Aorta (tissue), 5 donors: Measurements from ENCODE around the gene TFEB. TPM values are rescaled to one million over a fixed set of nuclear protein-coding genes. Genes with fewer than 3 reads are reported as not detected.
A peak's percentile ranks its signal among the peaks of the same experiment; 100 is the strongest.

Source experiments
- ATAC-seq: fragments of 200-7000 bp; cut with Tn5 transposase; one replicate; pipeline ENCODE4 v1.9.1; 2022; ENCODE audit warnings: moderate library complexity; ENCODE audit not compliant: low FRiP score
- DNase-seq, 2 donors: peaks; one replicate each; pipeline ENCODE4 v3.0.0-alpha.2; 2020
- H3K27ac ChIP-seq, 2 donors: one replicate each; pipeline ENCODE4 v1.5.1; 2013; ENCODE audit warnings: low read length in 2 of 2, mild to moderate bottlenecking in 2 of 2, moderate library complexity in 2 of 2, control low read depth in 1 of 2, inconsistent platforms in 1 of 2, low read depth in 1 of 2
- H3K27me3 ChIP-seq, 2 donors: one replicate each; pipeline ENCODE4 v1.6.1; 2013; ENCODE audit warnings: control low read depth in 1 of 2, low read length in 1 of 2, mild to moderate bottlenecking in 1 of 2, moderate library complexity in 1 of 2; ENCODE audit not compliant: insufficient read depth in 2 of 2, control insufficient read depth in 1 of 2
- H3K36me3 ChIP-seq, 2 donors: one replicate each; pipeline ENCODE4 v1.6.1; 2013; ENCODE audit warnings: control low read depth in 1 of 2, low read length in 1 of 2, mild to moderate bottlenecking in 1 of 2; ENCODE audit not compliant: insufficient read depth in 2 of 2, control insufficient read depth in 1 of 2
- H3K4me1 ChIP-seq, 2 donors: one replicate each; pipeline ENCODE4 v1.6.1; 2013; ENCODE audit warnings: low read length in 2 of 2, control low read depth in 1 of 2, mild to moderate bottlenecking in 1 of 2, moderate library complexity in 1 of 2; ENCODE audit not compliant: insufficient read depth in 2 of 2, control insufficient read depth in 1 of 2
- H3K4me3 ChIP-seq, 2 donors: one replicate each; pipeline ENCODE4 v1.5.1; 2013; ENCODE audit warnings: low read length in 2 of 2, control low read depth in 1 of 2, mild to moderate bottlenecking in 1 of 2
- H3K9me3 ChIP-seq: one replicate; pipeline ENCODE4 v1.6.1; 2013; ENCODE audit warnings: mild to moderate bottlenecking, low read length; ENCODE audit not compliant: control insufficient read depth
- WGBS, 2 donors: extraction: QIAGEN DNeasy Blood & Tissue Kit; methylation state at CpG; one replicate each; pipeline ENCODE4 v1.1.7; 2013; 5-methylcytosine and 5-hydroxymethylcytosine counted together
- intact Hi-C, 2 donors: fragments of 100-400 bp; cut with DNase I; formaldehyde crosslinking; loops; one replicate each; pipeline versions ENCODE4 v1.14.2 to v1.15.0; 2022
- long read RNA-seq, 2 donors: library from polyadenylated mRNA; unstranded; transcript quantifications; one replicate each; pipeline ENCODE4 v2.0.0, GENCODE V29; 2020 to 2021
- polyA plus RNA-seq, 2 donors: library from polyadenylated mRNA; stranded (reverse); fragments of 200-250 nt; gene quantifications; one replicate each; pipeline ENCODE4 v1.2.3, GENCODE V29; 2013
- total RNA-seq, 2 donors: library from RNA; stranded (reverse); fragmentation: NEBNext Ultra II Directional; extraction: Animal tissue kit (Norgen Biotek cat#: 25700); gene quantifications; one replicate each; pipeline ENCODE4 v1.2.1, GENCODE V29; 2021
- donor health status: healthy with polysubstance abuse.
- donor health status: Bipolar disorder and iron deficiency.
- donor health status: DM: no; HTN: no; CAD: no.
- donor health status: DM: no; HTN: no; CAD: no.
- donor health status: DM: yes; HTN: yes; CAD: no.

TFEB gene
- total RNA-seq (10 to 100 TPM; 22.2 to 32.1 TPM), polyA plus RNA-seq (10 to 100 TPM in 1 of 2 donors, 1 to 10 TPM in 1; 7.3 to 20.9 TPM)
- long read RNA-seq, donor 1, transcript TFEB-204 (9 exons, 2,331 nt) = major isoform, 9 of 19 reads
- long read RNA-seq, donor 1, partial matches to known transcripts = 0 of 19 reads
- long read RNA-seq, donor 1, other reads (novel, unspliced or antisense) = 10 of 19 reads
- long read RNA-seq, donor 2, transcript TFEB-204 (9 exons, 2,331 nt) = major isoform, 14 of 26 reads
- long read RNA-seq, donor 2, partial matches to known transcripts = 7 of 26 reads
- long read RNA-seq, donor 2, other reads (novel, unspliced or antisense) = 4 of 26 reads

- peak within 1 kb of the TSS; percentile 54 to 87 for H3K4me3 ChIP-seq
- H3K4me1 ChIP-seq = no peaks in the 10 kb centered on the region
- no peaks in the 10 kb centered on the region for H3K36me3 ChIP-seq
- ATAC-seq (peak; percentile 92), DNase-seq (peak; percentile 97 to 99)
- intact Hi-C loops = loop anchor here in 1 of 2 donors (1.0 to 2.0 kb wide), 2 partner anchors 29 to 45 kb away; partner anchors contain the start of gene PRICKLE4
- no peaks in the 10 kb centered on the region for H3K27me3 ChIP-seq
- WGBS, 2 donors = 7 to 8% methylated on average over 50 of the region's 50 CpGs
- peak within 1 kb of the TSS; percentile 46 to 87 for H3K27ac ChIP-seq
- H3K9me3 ChIP-seq = no peaks in the 10 kb centered on the region
Measured at GRCh38 chr6:41735427-41736185, at the start of gene TFEB. TSS of gene TFEB (minus strand) at chr6:41735608. CDS start at chr6:41691213, 44,395 bp downstream.

DNA sequence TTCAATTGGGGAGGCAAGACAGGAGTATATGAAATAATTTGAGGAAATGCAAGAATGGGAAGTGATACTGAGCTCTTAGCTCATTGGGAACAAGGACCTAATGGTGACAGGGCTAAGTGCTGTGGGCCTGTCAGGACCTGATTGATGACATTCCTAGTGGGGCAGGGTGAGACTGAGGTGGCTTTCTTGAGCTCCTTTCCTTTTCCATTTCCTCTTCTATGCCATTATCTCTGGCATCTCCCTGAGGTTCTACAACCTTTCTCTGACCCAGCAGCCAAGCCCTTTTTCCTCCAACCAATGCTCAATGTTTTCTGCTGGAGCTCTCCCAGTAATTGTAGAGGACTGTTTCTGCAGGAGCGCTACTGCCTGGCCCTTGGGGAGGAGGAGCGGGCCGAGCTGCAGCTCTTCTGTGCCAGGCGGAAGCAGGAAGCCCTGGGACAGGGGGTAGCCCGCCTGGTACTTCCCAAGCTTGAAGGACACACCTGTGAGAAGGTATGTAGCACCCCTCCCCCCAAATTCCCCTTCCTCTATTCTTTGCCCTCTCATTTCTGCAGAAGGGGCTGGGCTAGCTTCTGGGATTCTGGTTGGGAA, 49.3 kb upstream of the TFEB start:
- WGBS, 2 donors = 82 to 83% methylated on average over 5 of the region's 5 CpGs
- Histone ChIP-seq H3K4me3 (no peak overlapping the region), H3K27me3 (no peaks in the 10 kb centered on the region), H3K27ac (no peak overlapping the region), H3K9me3 (no peaks in the 10 kb centered on the region), H3K36me3 (no peaks in the 10 kb centered on the region), H3K4me1 (no peaks in the 10 kb centered on the region)
- DNase-seq (no peak), ATAC-seq (no peak)
- intact Hi-C loops = loop anchor here (5.0 to 10.0 kb wide), 4 partner anchors 110 to 780 kb away; partner anchors contain the start of genes UBR2 (in 1 of the 2) and USP49 (in 1 of the 2)

GRCh38 chr6:41783106-41783780, 47.8 kb upstream of the TFEB start:
- 80 to 81% methylated on average over 6 of the region's 6 CpGs for WGBS, 2 donors
- Histone ChIP-seq H3K4me1 (no peaks in the 10 kb centered on the region), H3K4me3 (no peak overlapping the region), H3K9me3 (no peaks in the 10 kb centered on the region), H3K27ac (no peak overlapping the region), H3K36me3 (no peaks in the 10 kb centered on the region), H3K27me3 (no peaks in the 10 kb centered on the region)
- ATAC-seq (no peak), DNase-seq (no peak)
- intact Hi-C loops = loop anchor here (5.0 to 10.0 kb wide), 4 partner anchors 112 to 782 kb away; partner anchors contain the start of genes UBR2 (in 1 of the 2) and USP49 (in 1 of the 2)

DNA sequence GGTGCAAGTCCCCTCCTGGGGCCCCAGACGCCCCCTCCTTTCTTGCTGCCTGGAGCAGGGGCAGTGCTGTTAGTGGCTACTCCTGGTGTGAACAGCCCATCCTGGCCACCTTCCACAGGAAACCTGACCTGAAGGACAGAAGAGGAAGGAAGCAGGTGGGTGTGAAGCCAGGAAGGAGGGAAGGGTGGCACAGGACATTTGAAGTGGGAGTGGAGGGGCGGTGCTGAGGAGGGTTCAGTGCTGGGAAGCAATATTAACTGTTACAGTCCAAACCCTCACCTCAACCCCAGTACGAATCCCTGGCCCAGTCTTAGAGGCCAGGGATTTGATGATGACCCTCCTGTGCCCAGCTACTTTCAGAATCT, 45.9 kb upstream of the TFEB start:
- 10 to 13% methylated on average over 3 of the region's 3 CpGs for WGBS, 2 donors
- Histone ChIP-seq H3K27me3 (no peaks in the 10 kb centered on the region), H3K4me1 (no peaks in the 10 kb centered on the region), H3K9me3 (no peaks in the 10 kb centered on the region), H3K4me3 (no peak overlapping the region), H3K27ac (no peak overlapping the region), H3K36me3 (no peaks in the 10 kb centered on the region)
- ATAC-seq (no peak), DNase-seq (no peak)
- intact Hi-C loops = loop anchor here (2.0 to 10.0 kb wide), 6 partner anchors 47 to 783 kb away; partner anchors contain the start of genes TFEB (in 1 of the 2), UBR2 (in 1 of the 2) and USP49 (in 1 of the 2)

DNA sequence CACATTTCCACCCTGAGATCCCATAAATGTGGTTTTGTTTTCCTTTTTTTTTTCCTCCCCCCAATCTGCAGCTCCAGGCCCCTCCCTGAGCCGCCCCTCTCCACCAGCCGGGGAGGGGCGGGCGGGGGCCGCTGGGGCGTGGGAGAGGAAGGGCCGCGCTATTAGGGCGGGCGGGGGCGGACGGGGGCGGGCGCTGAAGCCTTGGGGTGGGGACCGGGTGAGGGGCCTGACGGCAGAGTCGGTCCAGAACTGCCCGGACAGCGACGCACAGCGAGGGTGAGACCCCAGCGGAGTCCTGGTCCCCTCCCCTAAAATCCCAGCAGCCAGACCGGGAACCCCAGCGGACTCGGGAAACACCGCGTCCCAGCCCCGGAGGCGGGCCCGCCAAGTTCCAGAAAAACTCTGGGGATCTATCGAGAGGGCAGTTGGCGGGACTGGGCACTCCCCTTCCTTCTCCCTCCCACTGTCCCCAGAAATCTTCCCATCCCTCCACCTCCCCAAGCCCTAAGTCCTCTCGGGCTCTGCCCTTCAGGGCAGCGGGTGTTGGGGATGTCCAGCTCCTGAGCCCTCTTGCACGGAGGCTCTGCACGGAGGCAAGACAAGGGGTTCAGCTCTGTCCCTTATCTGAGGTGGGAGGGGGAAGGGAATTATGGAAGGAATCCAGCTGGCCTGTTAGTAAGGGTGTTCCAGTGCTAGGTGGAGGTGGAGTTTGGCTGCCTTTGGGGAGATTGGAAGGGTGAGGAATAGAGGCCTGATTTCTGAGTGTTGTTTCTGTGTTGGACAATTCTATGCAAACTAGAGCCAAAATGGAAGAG, 45.4 kb upstream of the TFEB start, which contains the start of gene PRICKLE4:
PRICKLE4 (plus strand) TSS at position 232 of the 815 bp plus-strand sequence. CDS start 2,692 bp downstream, outside the sequence.
- Histone ChIP-seq H3K27ac (peak within 1 kb of the TSS in 1 of 2 donors; percentile 62), H3K4me1 (no peaks in the 10 kb centered on the region), H3K9me3 (no peaks in the 10 kb centered on the region), H3K27me3 (no peaks in the 10 kb centered on the region), H3K4me3 (peak within 1 kb of the TSS; percentile 71 to 85), H3K36me3 (no peaks in the 10 kb centered on the region)
- 1% methylated on average over 14 to 36 of the region's 36 CpGs for WGBS, 2 donors
- ATAC-seq (peak; percentile 68), DNase-seq (peak; percentile 68 to 81)
- intact Hi-C loops = loop anchor here (2.0 to 10.0 kb wide), 6 partner anchors 46 to 784 kb away; partner anchors contain the start of genes TFEB (in 1 of the 2), UBR2 (in 1 of the 2) and USP49 (in 1 of the 2)

DNA sequence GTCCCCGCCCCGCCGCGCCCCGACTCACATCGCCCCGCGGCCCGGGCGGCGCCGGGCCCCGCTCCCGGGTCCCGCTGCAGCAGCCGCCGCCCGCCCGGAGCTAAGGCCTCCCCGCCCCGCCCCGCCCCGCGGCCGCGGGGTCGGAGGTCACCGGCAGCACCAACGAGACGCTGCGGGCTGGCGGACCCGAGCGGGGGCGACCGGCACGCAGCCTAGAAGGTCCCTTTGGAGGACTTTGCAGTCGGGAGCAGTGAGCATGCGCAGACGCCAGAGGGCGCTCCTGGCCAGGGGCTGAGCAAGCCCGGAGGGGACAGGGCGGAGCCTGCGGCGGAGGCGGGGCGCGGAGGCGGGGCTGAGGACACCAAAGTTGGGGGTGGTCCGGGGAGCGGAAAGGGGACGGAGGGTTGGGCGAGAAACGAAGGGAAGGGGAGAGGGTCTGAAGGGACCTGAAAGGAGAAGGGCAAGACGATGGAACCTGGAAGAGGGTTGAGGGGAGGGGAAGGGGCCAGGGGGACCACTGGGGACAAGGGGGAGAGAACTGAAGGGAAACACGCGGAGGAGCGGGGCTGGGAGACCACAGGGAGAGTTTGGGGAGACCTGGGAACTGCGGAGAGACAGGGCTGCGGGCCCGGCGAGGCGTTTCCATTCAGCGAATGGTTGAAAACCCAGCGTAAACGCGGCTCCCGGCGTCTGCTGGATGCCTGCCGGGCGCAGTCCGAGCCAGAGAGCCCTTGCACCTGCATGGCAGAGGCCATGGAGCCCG, 44.6 kb upstream of the TFEB start, which contains the start of gene FRS3:
FRS3 (minus strand) TSS at position 113 of the 763 bp plus-strand sequence. CDS start 2,913 bp downstream, outside the sequence.
- H3K36me3 ChIP-seq = peaks cover 0 to 2% of the 10 kb centered on the region in 2 donors
- WGBS, 2 donors = 0% methylated on average over 46 to 73 of the region's 73 CpGs
- no peaks in the 10 kb centered on the region for H3K4me1 ChIP-seq
- intact Hi-C loops = loop anchor here (2.0 to 10.0 kb wide), 7 partner anchors 45 to 785 kb away; partner anchors contain the start of genes TFEB (in 1 of the 2), UBR2 (in 1 of the 2) and USP49 (in 1 of the 2)
- ATAC-seq (peak; percentile 98), DNase-seq (peak; percentile 99 to 100)
- no peaks in the 10 kb centered on the region for H3K9me3 ChIP-seq
- peak within 1 kb of the TSS; percentile 71 to 85 for H3K4me3 ChIP-seq
- peak within 1 kb of the TSS in 1 of 2 donors; percentile 62 for H3K27ac ChIP-seq
- H3K27me3 ChIP-seq = no peaks in the 10 kb centered on the region

DNA sequence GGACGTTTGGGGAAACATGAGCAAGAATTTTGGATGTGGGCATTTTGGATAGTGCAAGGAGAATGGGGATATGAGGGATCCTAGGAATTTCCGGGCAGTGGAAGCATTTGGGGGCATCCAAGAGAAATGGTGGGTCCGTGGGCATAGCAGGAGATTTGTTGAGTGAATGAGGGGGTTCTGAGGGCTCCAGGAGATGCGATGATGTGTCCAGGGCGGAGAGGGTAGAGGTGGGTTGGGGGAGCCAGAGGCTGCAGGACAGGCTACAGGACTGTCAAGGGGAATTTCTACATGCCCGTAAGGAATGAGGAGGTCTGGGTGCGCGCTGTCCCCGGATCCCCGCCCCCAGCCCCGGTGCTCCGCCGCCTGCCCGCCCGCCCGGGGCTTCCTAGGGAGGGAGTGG, 43.9 kb upstream of the TFEB start:
- ATAC-seq (no peak), DNase-seq (no peak)
- H3K27me3 ChIP-seq = no peaks in the 10 kb centered on the region
- H3K4me3 ChIP-seq = peak overlapping the region; percentile 71 to 85
- H3K27ac ChIP-seq = no peak overlapping the region
- H3K4me1 ChIP-seq = no peaks in the 10 kb centered on the region
- peaks cover under 1 to 2% of the 10 kb centered on the region in 2 donors for H3K36me3 ChIP-seq
- H3K9me3 ChIP-seq = no peaks in the 10 kb centered on the region
- 1 to 2% methylated on average over 9 to 16 of the region's 16 CpGs for WGBS, 2 donors
- intact Hi-C loops = loop anchor here in 1 of 2 donors (10.0 kb wide), 1 partner anchor 175 kb away; no protein-coding TSS in a partner anchor
